SJSA1 (cell line): ENCODE results near the gene PLK2. TPM values are rescaled to one million over a fixed set of nuclear protein-coding genes. Genes with fewer than 3 reads are reported as not detected.

ENCODE experiments used
- DNase-seq, 2 experiments: peaks; one replicate each; pipeline ENCODE4 v3.0.0-alpha.2; 2015 to 2020; ENCODE audit warnings: low spot score in 2 of 2, low read depth in 1 of 2
- H3K27ac ChIP-seq: fragments of 250-450 bp; sonication (Bioruptor Pico); 2 replicates; pipeline ENCODE4 v1.5.1; 2020; ENCODE audit warnings: mild to moderate bottlenecking, moderate library complexity
- H3K27me3 ChIP-seq: fragments of 250-450 bp; sonication (Bioruptor Pico); replicated peaks from 2 replicates; pipeline ENCODE4 v1.5.1; 2020; ENCODE audit warnings: mild to moderate bottlenecking, moderate library complexity
- H3K36me3 ChIP-seq: fragments of 250-450 bp; sonication (Bioruptor Pico); 2 replicates; pipeline ENCODE4 v1.5.1; 2020; ENCODE audit warnings: mild to moderate bottlenecking
- H3K4me1 ChIP-seq: fragments of 250-450 bp; sonication (Bioruptor Pico); replicated peaks from 2 replicates; pipeline ENCODE4 v1.6.1; 2021; ENCODE audit warnings: mild to moderate bottlenecking
- H3K4me3 ChIP-seq: fragments of 250-450 bp; sonication (Bioruptor Pico); 2 replicates; pipeline ENCODE4 v1.5.1; 2020; ENCODE audit warnings: mild to moderate bottlenecking
- H3K9me3 ChIP-seq: fragments of 250-450 bp; sonication (Bioruptor Pico); replicated peaks from 2 replicates; pipeline ENCODE4 v1.5.1; 2020; ENCODE audit warnings: mild to moderate bottlenecking
- total RNA-seq: library from RNA; depleted of rRNA; stranded (reverse); fragments of >200 nt; shearing (Covaris generic); gene quantifications from 2 replicates; pipeline ENCODE4 v1.2.3, GENCODE V29; 2014; rRNA removed

The PLK2 gene
- total RNA-seq, 1 experiment from 2014 or later, result 299 TPM

- Histone ChIP-seq H3K4me1 (peaks cover 26% of the 10 kb centered on the region), H3K27ac (peak overlapping the region; percentile 40), H3K27me3 (no peaks in the 10 kb centered on the region), H3K4me3 (no peak overlapping the region), H3K36me3 (no peaks in the 10 kb centered on the region), H3K9me3 (no peaks in the 10 kb centered on the region)
- peak in 1 of 2 experiments; percentile 48 for DNase-seq
These were observed 52.7 kb downstream of the PLK2 start for GRCh38 chr5:58407042-58407719.

GRCh38 chr5:58406394-58406793 lies 53.5 kb downstream of the PLK2 start:
- H3K27ac ChIP-seq, result no peak overlapping the region
- H3K9me3 ChIP-seq, result no peaks in the 10 kb centered on the region
- peaks cover 26% of the 10 kb centered on the region for H3K4me1 ChIP-seq
- no peaks in the 10 kb centered on the region for H3K27me3 ChIP-seq
- DNase-seq, result no peak
- no peaks in the 10 kb centered on the region for H3K36me3 ChIP-seq
- no peak overlapping the region for H3K4me3 ChIP-seq

- peaks cover 22% of the 10 kb centered on the region for H3K4me1 ChIP-seq
- no peak overlapping the region for H3K4me3 ChIP-seq
- H3K9me3 ChIP-seq, result no peaks in the 10 kb centered on the region
- no peak for DNase-seq
- no peak overlapping the region for H3K27ac ChIP-seq
- H3K27me3 ChIP-seq, result no peaks in the 10 kb centered on the region
- H3K36me3 ChIP-seq, result no peaks in the 10 kb centered on the region
These were observed 54.7 kb downstream of the PLK2 start for GRCh38 chr5:58405175-58405574.

GRCh38 chr5:58404734-58405133 lies 55.2 kb downstream of the PLK2 start:
- Histone ChIP-seq H3K4me1 (peaks cover 18% of the 10 kb centered on the region), H3K9me3 (no peaks in the 10 kb centered on the region), H3K36me3 (no peaks in the 10 kb centered on the region), H3K27me3 (no peaks in the 10 kb centered on the region), H3K4me3 (no peak overlapping the region), H3K27ac (no peak overlapping the region)
- no peak for DNase-seq

Other genes with a start within 250 kb of the PLK2 start
- gene GAPT, start 31.3 kb upstream of the PLK2 start, total RNA-seq, result not detected in 2 replicates
- gene RAB3C, start 123.0 kb upstream of the PLK2 start, total RNA-seq, result not detected in 2 replicates